ENCODE measurements around the gene ODAM.
"Not testable (repeated sequence)": the region's sequence is repeated elsewhere in the genome, so short reads cannot be mapped to it uniquely, and the experiment has no call there.

The ODAM gene

GRCh38 chr4:70225824-70226223, 30.3 kb downstream of the ODAM start, which contains the start of gene FDCSP:
Gene FDCSP, plus strand, starts transcription at chr4:70226124. Its CDS starts 5,071 bp downstream, at chr4:70231195.
- DNase-seq: no peak

- no peak for DNase-seq
These were observed 40.6 kb downstream of the ODAM start for GRCh38 chr4:70236125-70236524.

- no peak for DNase-seq
These were observed 43.8 kb downstream of the ODAM start for GRCh38 chr4:70239131-70239883.

- no peak for DNase-seq
These were observed 44.5 kb downstream of the ODAM start for GRCh38 chr4:70239884-70240591.

GRCh38 chr4:70242297-70242696, 46.8 kb downstream of the ODAM start, which contains the start of gene CSN3:
Gene CSN3, plus strand, starts transcription at chr4:70242597. Its CDS starts 2,223 bp downstream, at chr4:70244820.
- not testable (repeated sequence) for DNase-seq

GRCh38 chr4:70243091-70243490, 47.6 kb downstream of the ODAM start:
- no peak for DNase-seq

- DNase-seq: no peak
These were observed 55.9 kb downstream of the ODAM start for GRCh38 chr4:70251250-70251944.

GRCh38 chr4:70251945-70252277, 56.4 kb downstream of the ODAM start:
- no peak for DNase-seq
